Amniotic stem cell (primary cell): ENCODE results near the gene DACH2.
"Not testable (repeated sequence)": the region's sequence is repeated elsewhere in the genome, so short reads cannot be mapped to it uniquely, and the experiment has no call there.

ENCODE experiments used
- DNase-seq: peaks from one replicate; lab custom pipeline; 2025; lab: John Stamatoyannopoulos, UW

DACH2 gene

GRCh38 chrX:86148024-86148511 lies at the start of gene DACH2:
Gene DACH2 (plus strand): TSS chrX:86148451.
- no peak for DNase-seq

DNA sequence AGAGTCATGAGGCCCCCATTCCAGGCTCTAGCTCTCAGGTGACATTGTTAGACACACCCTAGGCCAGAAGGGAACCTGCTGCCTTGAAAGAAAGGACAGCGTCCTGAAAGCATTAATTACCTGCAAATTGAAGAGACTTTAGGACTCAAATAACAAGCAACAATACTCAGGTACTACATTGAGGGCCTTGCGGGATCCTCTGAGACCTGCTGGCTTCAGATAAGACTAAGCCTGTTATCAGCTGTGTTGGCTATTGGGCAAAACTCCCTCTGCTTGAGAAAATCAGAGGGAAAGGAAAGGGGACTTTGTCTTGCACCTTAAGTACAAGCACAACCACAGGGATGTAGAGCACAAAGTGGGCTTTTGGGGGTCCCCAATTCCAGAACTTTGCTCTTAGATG lies 45.9 kb upstream of the DACH2 start:
- no peak for DNase-seq

DNA sequence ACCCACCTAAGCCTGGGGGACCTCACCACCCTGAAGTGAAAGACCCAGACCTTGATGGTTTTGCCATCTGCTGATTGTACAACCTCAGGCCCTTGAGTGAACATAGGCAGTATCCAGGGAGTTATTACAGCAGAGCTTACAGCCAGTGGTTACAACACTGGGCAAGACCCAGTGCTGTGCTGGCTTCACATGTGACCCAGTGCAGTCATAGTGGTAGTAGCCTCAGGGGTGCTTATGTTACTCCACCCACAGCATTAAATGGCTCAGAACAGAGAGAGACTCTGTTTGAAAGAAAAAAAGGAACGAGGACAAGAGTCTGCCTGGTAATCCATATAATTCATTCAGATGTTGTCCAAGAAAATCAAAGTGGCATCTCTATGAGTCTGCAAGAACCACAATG lies 45.2 kb upstream of the DACH2 start:
- no peak for DNase-seq

- no peak for DNase-seq
Observed at GRCh38 chrX:86104526-86104925, 43.7 kb upstream of the DACH2 start.

DNA sequence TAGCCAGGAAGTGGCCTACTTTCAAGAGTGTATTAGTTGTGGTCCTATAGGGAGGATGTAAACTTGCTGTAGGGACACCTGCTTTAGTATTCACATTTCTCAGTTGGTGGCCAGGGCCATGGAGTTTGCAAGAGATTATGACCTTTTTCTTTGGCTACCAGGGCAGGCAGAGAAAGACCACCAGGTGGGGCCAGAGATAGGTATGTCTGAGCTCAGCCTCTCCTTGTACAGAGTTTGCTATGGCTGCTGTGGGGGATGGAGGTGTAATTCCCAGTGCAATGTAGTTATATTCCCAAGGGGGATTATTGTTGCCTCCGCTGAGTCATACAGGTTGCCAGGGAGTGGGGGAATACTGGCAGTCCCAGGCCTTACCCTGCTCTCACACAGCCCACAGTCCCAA lies 26.3 kb upstream of the DACH2 start:
- DNase-seq: no peak

DNA sequence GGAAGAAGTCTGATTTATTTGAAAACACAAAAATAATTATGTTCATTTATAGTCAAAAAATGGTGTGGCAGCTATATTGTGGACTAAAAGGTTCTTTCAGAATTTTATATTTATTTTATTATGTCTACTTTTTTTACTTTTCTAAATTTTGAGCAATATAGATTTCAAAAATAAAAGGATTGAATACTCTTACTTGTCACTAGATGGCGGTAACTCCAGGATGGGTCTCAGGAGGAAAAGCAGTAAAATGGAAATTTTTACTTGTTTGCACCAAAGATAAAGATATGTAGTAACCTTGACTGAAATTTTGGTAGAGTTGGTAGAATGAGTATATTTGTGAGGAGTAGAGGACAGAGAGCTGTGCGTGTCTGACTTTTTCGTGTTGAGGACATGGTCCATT lies 14.5 kb upstream of the DACH2 start:
- DNase-seq: peak; percentile 9

DNA sequence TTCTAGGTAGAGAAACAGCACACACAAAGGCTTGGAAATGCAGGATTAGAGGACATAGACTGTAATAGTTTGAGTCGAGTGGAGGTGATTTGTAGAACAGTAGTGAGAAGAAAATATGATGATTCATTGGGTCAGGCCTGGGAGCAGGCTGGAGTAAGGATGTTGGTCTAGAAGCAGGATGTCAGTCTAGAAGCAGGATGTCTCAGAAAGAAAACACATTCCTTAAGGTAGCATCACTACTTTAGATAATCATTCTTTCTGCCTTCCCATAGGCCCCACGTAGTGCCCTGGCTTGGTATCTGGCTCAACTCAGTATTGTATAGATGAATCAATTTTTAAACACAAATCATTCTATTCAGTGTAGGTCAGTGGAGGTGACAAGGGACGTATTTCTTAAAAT lies 11.2 kb upstream of the DACH2 start:
- DNase-seq: no peak

DNA sequence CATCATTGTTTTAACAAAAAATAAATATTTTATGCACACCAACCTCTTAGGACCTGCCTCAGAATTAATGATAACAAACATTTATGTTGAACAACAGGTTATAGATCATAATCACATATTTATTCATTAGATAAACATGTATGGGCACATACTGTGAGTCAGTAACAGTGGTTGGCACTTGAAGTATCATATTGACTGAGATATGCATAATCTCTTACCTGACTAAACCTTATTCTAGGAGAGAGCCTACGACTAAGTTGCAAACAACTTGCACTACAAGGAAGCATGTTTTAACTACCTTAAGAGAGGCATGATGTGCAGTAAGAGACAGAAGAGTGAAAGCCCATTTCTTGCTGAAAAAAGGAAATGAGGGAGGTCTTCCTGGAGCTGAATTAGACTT lies 6.5 kb upstream of the DACH2 start:
- no peak for DNase-seq

- no peak for DNase-seq
Observed at GRCh38 chrX:86146102-86146501, 2.1 kb upstream of the DACH2 start.

- no peak for DNase-seq
Observed at GRCh38 chrX:86148594-86148993, 343 bp downstream of the DACH2 start.

DNA sequence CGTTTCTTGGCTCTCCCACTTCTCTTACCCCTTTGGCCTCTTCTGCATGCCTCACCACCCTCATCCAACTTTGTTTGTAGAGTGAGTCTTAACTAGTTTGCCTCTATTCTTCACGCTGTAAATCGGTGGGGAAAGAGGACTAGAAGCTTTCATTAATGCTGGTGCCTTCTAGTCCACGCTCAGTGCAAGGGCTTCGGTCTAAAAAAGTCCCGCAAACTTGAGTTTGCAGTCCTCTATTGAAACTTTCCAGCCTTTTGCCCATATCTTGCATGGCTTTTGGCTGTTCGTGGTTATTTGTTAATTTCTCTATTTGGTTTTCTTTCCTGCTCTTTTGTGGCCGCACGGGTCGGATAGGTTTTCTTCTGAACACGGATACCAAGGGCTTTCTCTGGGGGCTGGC lies 868 bp downstream of the DACH2 start:
- DNase-seq: no peak

GRCh38 chrX:86154553-86154952 lies 6.3 kb downstream of the DACH2 start:
- no peak for DNase-seq

GRCh38 chrX:86171366-86171765 lies 23.1 kb downstream of the DACH2 start:
- DNase-seq: no peak

DNA sequence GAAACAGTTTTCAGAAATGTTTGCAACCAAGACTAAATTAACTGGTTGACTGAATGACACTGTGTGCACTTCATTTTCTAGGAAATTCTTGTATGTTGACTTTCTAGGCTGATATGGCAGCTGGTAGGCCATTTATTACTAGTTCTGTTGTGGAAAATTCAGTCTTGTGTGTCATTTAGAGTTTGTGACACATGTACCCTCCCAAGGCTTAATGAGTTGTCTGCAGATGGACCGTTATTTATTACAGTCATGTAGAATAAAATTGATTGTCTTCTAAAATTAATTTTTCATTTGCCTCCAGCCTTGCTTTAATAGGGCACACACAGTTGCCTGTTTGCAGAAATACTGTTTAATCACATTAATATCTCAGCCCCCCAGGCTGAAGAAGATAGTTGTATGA lies 30.7 kb downstream of the DACH2 start:
- DNase-seq: no peak

DNA sequence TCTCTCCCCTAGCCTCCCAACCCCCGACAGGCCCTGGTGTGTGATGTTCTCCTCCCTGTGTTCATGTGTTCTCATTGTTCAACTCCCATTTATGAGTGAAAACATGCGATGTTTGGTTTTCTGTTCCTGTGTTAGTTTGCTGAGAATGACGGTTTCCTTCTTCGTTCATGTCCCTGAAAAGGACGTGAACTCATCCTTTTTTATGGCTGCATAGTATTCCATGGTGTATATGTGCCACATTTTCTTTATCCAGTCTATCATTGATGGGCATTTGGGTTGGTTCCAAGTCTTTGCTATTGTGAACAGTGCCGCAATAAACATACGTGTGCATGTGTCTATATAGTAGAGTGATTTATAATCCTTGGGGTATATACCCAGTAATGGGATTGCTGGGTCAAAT lies 33.1 kb downstream of the DACH2 start:
- DNase-seq: not testable (repeated sequence)

- DNase-seq: no peak
Observed at GRCh38 chrX:86192827-86193226, 44.6 kb downstream of the DACH2 start.

DNA sequence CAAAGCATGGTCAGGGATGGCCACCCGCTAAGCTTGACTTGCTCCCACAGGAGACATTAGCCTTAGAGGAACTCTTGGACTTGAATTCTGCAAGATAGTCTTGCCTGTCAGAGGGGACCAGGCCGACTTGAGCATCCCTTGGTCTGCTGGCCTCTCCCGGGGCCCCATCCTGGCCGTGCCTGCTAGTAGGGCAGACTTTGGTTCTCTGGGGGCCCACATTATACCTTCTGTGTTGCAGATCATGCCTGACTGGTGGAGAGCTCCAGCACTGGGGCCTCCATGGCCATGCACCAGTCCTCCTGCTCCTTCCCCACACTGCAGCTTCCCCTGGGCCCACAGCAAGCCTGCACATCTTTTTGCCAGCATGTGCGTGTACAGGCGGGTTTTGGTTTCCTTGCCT lies 46.5 kb downstream of the DACH2 start:
- DNase-seq: no peak

DNA sequence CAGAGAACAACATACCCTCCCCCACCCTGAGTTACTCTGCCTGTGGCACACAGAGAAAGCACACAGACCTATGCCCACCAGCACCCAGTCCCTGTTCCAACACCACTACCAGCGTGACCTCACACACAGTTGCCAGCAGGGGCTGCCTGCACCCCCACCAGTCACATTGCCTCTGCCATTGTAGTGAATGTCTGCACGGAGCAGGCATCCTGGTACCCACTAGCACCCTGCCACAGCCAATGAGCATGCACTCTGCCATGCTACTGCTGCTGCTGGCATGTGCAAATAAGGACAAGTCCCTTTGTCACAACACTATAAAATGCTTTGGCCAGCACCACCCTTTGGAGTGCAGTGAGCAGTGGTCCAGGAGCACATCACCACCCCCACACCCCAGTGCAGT lies 47.1 kb downstream of the DACH2 start:
- no peak for DNase-seq

GRCh38 chrX:86197815-86198214 lies 49.6 kb downstream of the DACH2 start:
- DNase-seq: no peak

- DNase-seq: no peak
Observed at GRCh38 chrX:86210772-86211171, 62.5 kb downstream of the DACH2 start.

- DNase-seq: no peak
Observed at GRCh38 chrX:86215260-86215659, 67.0 kb downstream of the DACH2 start.

DNA sequence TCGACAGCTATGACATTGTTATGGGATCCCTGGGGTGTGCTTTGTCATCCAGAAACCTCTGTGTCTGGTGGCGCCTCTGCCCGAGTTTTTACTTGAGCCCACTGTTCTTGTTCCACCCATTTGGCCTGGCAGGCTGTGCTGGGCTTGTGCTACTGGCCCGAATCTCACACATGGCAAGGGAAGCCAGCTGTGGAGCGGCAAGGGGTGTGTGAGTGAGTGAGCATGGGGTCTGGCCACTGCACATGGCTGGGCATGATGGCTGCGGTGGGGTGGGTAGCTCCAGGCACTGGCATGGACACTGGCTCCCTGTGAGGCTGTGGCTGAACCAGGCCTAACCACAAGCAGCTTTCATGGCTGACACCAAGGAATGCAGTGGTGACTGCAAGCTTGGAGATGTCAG lies 89.2 kb downstream of the DACH2 start:
- DNase-seq: no peak

DNA sequence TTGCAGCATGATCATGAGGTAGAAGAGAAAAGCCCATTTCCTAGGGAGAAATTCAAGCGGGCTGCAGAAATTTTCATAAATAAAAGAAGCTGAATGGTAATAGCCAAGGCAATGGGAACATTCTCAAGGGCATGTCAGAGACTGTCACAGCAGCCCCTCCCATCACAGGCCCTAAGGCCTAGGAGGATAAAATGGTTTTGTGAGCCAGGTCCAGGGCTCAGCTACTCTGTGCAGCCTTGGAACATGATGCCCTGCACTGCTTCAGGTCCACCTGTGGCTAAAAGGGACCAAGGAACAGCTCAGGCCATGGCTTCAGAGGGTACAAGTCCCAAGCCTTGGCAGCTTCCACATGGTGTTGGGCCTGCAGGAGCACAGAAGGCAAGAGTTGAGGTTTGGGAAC lies 93.3 kb downstream of the DACH2 start:
- no peak for DNase-seq

- DNase-seq: no peak
Observed at GRCh38 chrX:86263526-86263925, 115.3 kb downstream of the DACH2 start.

GRCh38 chrX:86295293-86295692 lies 147.0 kb downstream of the DACH2 start:
- DNase-seq: no peak
